Activated CD4-positive, alpha-beta T cell treated with anti-CD3 and anti-CD28 coated beads, Interleukin-2, amount 10 ng/mL, durations not matched to agents 24 days and 14 days (primary cell): ENCODE data around the gene CES2. TPM values are rescaled to one million over a fixed set of nuclear protein-coding genes. Genes with fewer than 3 reads are reported as not detected.

Experiments used
- DNase-seq: peaks from one replicate; pipeline ENCODE4 v3.0.0; 2022
- H3K27ac Mint-ChIP-seq: one replicate; pipeline ENCODE4 v1.8.0; 2022; ENCODE audit warnings: mild to moderate bottlenecking, mixed read lengths
- H3K27me3 Mint-ChIP-seq: one replicate; pipeline ENCODE4 v1.8.0; 2022; ENCODE audit warnings: mixed read lengths
- H3K36me3 Mint-ChIP-seq: one replicate; pipeline ENCODE4 v1.8.0; 2022; ENCODE audit warnings: low read depth, mild to moderate bottlenecking, mixed read lengths
- H3K4me1 Mint-ChIP-seq: one replicate; pipeline ENCODE4 v1.8.0; 2021; ENCODE audit warnings: mixed read lengths
- H3K4me3 Mint-ChIP-seq: one replicate; pipeline ENCODE4 v1.8.0; 2022; ENCODE audit warnings: mild to moderate bottlenecking, moderate library complexity, mixed read lengths
- H3K9me3 Mint-ChIP-seq: one replicate; pipeline ENCODE4 v1.8.0; 2021; ENCODE audit warnings: mixed read lengths
- intact Hi-C: fragments of 100-400 bp; cut with micrococcal nuclease; formaldehyde crosslinking; loops from one replicate; pipeline ENCODE4 v1.15.1; 2023
- total RNA-seq: library from RNA; stranded (reverse); gene quantifications from 2 replicates; pipeline ENCODE4 v1.2.3, GENCODE V29; 2022

Gene CES2
- total RNA-seq, 1 donor from 2014 or later: 33.6 TPM

- Mint-ChIP-seq H3K27ac (no peak within 1 kb of the TSS), H3K9me3 (no peaks in the 10 kb centered on the region), H3K4me3 (no peak within 1 kb of the TSS), H3K4me1 (peaks cover 6% of the 10 kb centered on the region), H3K27me3 (peaks cover 30% of the 10 kb centered on the region), H3K36me3 (no peaks in the 10 kb centered on the region)
- no peak for DNase-seq
- intact Hi-C loops: no loop called here
Observed at GRCh38 chr16:66918803-66919568, 16.3 kb upstream of the CES2 start, which contains the start of gene CDH16. TSS of gene CDH16 (minus strand) at chr16:66918885. CDS start at chr16:66918065, 820 bp downstream.

GRCh38 chr16:66919569-66920298, 15.6 kb upstream of the CES2 start:
- Mint-ChIP-seq H3K4me3 (no peak overlapping the region), H3K36me3 (no peaks in the 10 kb centered on the region), H3K4me1 (peaks cover 7% of the 10 kb centered on the region), H3K9me3 (no peaks in the 10 kb centered on the region), H3K27ac (no peak overlapping the region), H3K27me3 (peaks cover 32% of the 10 kb centered on the region)
- no peak for DNase-seq
- intact Hi-C loops: no loop called here

- Mint-ChIP-seq H3K36me3 (no peaks in the 10 kb centered on the region), H3K9me3 (no peaks in the 10 kb centered on the region), H3K4me1 (peaks cover 7% of the 10 kb centered on the region), H3K27me3 (peaks cover 32% of the 10 kb centered on the region), H3K27ac (no peak overlapping the region), H3K4me3 (no peak overlapping the region)
- intact Hi-C loops: no loop called here
- no peak for DNase-seq
Observed at GRCh38 chr16:66920299-66920590, 15.1 kb upstream of the CES2 start.

GRCh38 chr16:66920924-66921680, 14.2 kb upstream of the CES2 start:
- no peak for DNase-seq
- Mint-ChIP-seq H3K4me1 (peaks cover 13% of the 10 kb centered on the region), H3K4me3 (no peak overlapping the region), H3K27ac (no peak overlapping the region), H3K36me3 (no peaks in the 10 kb centered on the region), H3K9me3 (no peaks in the 10 kb centered on the region), H3K27me3 (peaks cover 38% of the 10 kb centered on the region)
- intact Hi-C loops: no loop called here

GRCh38 chr16:66921729-66922450, 13.4 kb upstream of the CES2 start:
- no peak overlapping the region for H3K4me3 Mint-ChIP-seq
- no peak overlapping the region for H3K27ac Mint-ChIP-seq
- no peak for DNase-seq
- no peaks in the 10 kb centered on the region for H3K36me3 Mint-ChIP-seq
- peaks cover 13% of the 10 kb centered on the region for H3K4me1 Mint-ChIP-seq
- intact Hi-C loops: no loop called here
- peaks cover 38% of the 10 kb centered on the region for H3K27me3 Mint-ChIP-seq
- no peaks in the 10 kb centered on the region for H3K9me3 Mint-ChIP-seq

GRCh38 chr16:66923247-66923731, 12.0 kb upstream of the CES2 start:
- no peak for DNase-seq
- Mint-ChIP-seq H3K4me3 (no peak overlapping the region), H3K36me3 (no peaks in the 10 kb centered on the region), H3K4me1 (peaks cover 23% of the 10 kb centered on the region), H3K27ac (no peak overlapping the region), H3K27me3 (peaks cover 38% of the 10 kb centered on the region), H3K9me3 (no peaks in the 10 kb centered on the region)
- intact Hi-C loops: no loop called here

GRCh38 chr16:66923866-66924265, 11.4 kb upstream of the CES2 start:
- peaks cover 38% of the 10 kb centered on the region for H3K27me3 Mint-ChIP-seq
- no peaks in the 10 kb centered on the region for H3K9me3 Mint-ChIP-seq
- no peak overlapping the region for H3K27ac Mint-ChIP-seq
- peaks cover 26% of the 10 kb centered on the region for H3K4me1 Mint-ChIP-seq
- intact Hi-C loops: no loop called here
- peak overlapping the region; percentile 12 for H3K4me3 Mint-ChIP-seq
- DNase-seq: no peak
- H3K36me3 Mint-ChIP-seq: no peaks in the 10 kb centered on the region

- Mint-ChIP-seq H3K27ac (no peak overlapping the region), H3K36me3 (no peaks in the 10 kb centered on the region), H3K4me3 (peak overlapping the region; percentile 75), H3K9me3 (no peaks in the 10 kb centered on the region), H3K4me1 (peaks cover 26% of the 10 kb centered on the region), H3K27me3 (peaks cover 38% of the 10 kb centered on the region)
- intact Hi-C loops: loop anchor here (5.0 kb wide), 1 partner anchor 42 kb away; the partner anchor contains the start of gene PDP2
- DNase-seq: peak; percentile 84
Observed at GRCh38 chr16:66924527-66925321, 10.6 kb upstream of the CES2 start.

GRCh38 chr16:66925322-66925840, 9.9 kb upstream of the CES2 start, which contains the start of gene RRAD:
TSS of gene RRAD (minus strand) at chr16:66925535. CDS start at chr16:66925179, 356 bp downstream.
- Mint-ChIP-seq H3K27me3 (peaks cover 34% of the 10 kb centered on the region), H3K4me3 (peak within 1 kb of the TSS; percentile 75), H3K9me3 (no peaks in the 10 kb centered on the region), H3K36me3 (no peaks in the 10 kb centered on the region), H3K4me1 (peaks cover 26% of the 10 kb centered on the region), H3K27ac (peak within 1 kb of the TSS; percentile 75)
- DNase-seq: peak; percentile 66
- intact Hi-C loops: loop anchor here (5.0 kb wide), 1 partner anchor 43 kb away; the partner anchor contains the start of gene PDP2

- no peaks in the 10 kb centered on the region for H3K9me3 Mint-ChIP-seq
- H3K27ac Mint-ChIP-seq: peak overlapping the region; percentile 75
- intact Hi-C loops: loop anchor here (5.0 kb wide), 1 partner anchor 44 kb away; the partner anchor contains the start of gene PDP2
- no peak overlapping the region for H3K4me3 Mint-ChIP-seq
- peaks cover 29% of the 10 kb centered on the region for H3K27me3 Mint-ChIP-seq
- peaks cover under 1% of the 10 kb centered on the region for H3K36me3 Mint-ChIP-seq
- DNase-seq: no peak
- peaks cover 26% of the 10 kb centered on the region for H3K4me1 Mint-ChIP-seq
Observed at GRCh38 chr16:66926171-66926947, 9.0 kb upstream of the CES2 start.

- intact Hi-C loops: loop anchor here (5.0 kb wide), 1 partner anchor 45 kb away; the partner anchor contains the start of gene PDP2
- Mint-ChIP-seq H3K27ac (no peak overlapping the region), H3K4me1 (peaks cover 29% of the 10 kb centered on the region), H3K27me3 (peaks cover 28% of the 10 kb centered on the region), H3K4me3 (no peak overlapping the region), H3K9me3 (no peaks in the 10 kb centered on the region), H3K36me3 (peaks cover 7% of the 10 kb centered on the region)
- DNase-seq: no peak
Observed at GRCh38 chr16:66926961-66927436, 8.3 kb upstream of the CES2 start.
